ENCODE data around the gene CCNA1. TPM values are rescaled to one million over a fixed set of nuclear protein-coding genes. Genes with fewer than 3 reads are reported as not detected.

The CCNA1 gene
- total RNA-seq: 0.58 TPM

GRCh38 chr13:36432106-36432544 is at the start of gene CCNA1:
CCNA1 (plus strand) TSS chr13:36432495; CDS start chr13:36433057, 562 bp downstream.

Other genes with a start within 250 kb of the CCNA1 start
- 0.18 TPM for gene SOHLH2, start 217.9 kb upstream of the CCNA1 start, total RNA-seq
- 4.2 TPM for gene CCDC169, start 134.7 kb upstream of the CCNA1 start, total RNA-seq
- gene SPART, start 86.1 kb upstream of the CCNA1 start, total RNA-seq: 55.8 TPM
- gene SERTM1, start 241.5 kb downstream of the CCNA1 start, total RNA-seq: 0.18 TPM

Data from metanephros (tissue), 1 donor.